GM21723 (cell line): Measurements from ENCODE around the gene TENM4.

Experiments
- ATAC-seq: cut with Tn5 transposase; IDR thresholded peaks from one replicate; pipeline ENCODE4 v1.9.1; 2021; ENCODE audit warnings: mild to moderate bottlenecking, moderate library complexity; ENCODE audit not compliant: unreplicated experiment

TENM4 gene

GRCh38 chr11:78698612-78699011 lies 742.2 kb downstream of the TENM4 start:
- no peak for ATAC-seq

GRCh38 chr11:78696177-78696576 lies 744.7 kb downstream of the TENM4 start:
- no peak for ATAC-seq

DNA sequence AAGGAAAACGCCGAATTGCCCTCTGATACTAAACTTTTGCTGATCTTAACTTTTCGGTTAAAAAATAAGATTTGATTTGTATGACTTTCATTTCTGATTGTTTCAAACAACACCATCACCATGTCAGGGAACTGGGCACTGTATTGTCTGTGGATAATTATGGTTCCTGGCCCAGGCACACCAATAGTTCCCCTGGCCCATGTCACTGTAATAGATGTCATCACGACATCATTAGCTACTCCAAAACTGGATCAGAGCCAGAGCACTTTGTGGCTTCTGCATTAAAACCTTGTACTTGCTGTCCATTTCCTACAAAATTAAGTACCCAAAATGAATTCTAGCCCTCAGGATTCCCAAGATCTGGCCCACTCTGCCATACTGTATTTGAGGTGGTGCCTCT lies 746.7 kb downstream of the TENM4 start:
- ATAC-seq: no peak

DNA sequence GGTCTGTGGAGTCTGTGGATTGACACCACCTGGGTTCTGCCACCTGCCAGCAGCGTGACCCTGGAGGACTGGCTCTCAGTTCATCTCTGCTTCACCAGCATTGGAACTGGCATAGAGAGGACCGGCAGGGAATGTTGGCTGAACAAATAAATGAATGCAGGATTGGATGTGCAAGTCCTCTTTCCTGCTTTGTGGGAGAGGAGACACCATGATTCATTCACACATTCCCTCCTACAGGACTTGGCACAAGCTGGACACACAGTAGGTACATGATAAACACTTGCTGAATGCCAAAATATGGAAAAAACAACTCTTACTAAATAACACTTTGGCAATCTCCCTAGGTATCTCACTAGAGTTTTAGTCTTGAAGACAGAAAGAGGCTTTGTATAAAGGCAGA lies 749.6 kb downstream of the TENM4 start:
- ATAC-seq: no peak

- ATAC-seq: no peak
Observed at GRCh38 chr11:78690352-78690987, 750.4 kb downstream of the TENM4 start.

GRCh38 chr11:78689585-78690153 lies 751.2 kb downstream of the TENM4 start:
- no peak for ATAC-seq

DNA sequence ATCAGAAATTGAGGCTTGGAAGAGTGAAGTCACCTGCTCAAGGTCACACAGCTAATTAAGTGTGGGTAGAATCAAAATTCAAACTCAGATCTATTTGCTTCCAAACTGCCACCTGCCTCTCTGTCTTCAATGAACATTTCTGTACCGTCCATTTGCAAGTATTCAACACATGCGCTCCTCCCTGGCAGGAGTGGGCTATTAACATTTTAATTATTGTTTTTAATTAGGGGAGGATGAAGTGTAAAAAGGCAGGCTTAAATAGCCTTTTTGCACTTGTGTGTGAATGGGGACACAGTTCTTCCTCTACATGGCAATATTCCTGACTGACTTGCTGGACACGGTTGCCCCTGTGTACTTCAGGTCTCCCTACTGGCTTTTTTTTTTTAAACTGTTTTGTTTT lies 751.7 kb downstream of the TENM4 start:
- no peak for ATAC-seq

DNA sequence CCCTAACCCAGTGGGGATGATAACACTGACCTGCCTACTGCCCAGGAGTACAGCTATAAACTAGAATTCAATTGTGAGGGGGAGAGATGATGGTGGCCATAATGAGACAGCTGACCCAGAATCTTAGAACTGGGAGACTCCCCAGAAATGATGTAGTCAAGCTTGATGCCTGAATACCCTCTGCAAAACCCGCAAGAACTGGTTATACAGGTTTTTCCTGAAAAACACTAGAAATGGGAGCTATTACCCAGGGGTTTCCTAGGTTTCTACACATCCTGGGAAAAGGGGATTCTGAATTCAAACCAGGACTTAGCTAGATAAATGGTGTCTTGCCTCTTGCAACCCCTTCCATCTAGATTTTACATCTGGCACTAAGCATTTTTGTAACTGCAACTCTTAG lies 752.4 kb downstream of the TENM4 start:
- no peak for ATAC-seq

- ATAC-seq: no peak
Observed at GRCh38 chr11:78685156-78685555, 755.7 kb downstream of the TENM4 start.

DNA sequence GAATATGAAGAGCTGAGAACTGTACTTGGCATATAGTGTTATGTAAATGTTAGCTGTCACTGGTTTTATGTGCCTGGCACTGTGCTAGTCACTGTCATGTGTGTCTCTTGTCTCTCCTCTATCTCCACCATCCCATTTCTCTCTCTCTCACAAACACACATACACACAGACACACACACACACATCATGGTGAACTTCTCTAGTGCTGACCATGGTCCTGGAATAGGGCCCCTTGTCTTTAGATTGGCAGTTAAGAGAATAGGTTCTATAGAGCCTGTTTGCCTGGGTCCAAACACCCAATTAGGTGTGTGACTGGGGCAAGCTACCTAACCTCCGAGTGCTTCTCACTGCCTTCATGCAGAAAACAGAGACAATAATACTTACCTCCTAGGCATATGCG lies 756.5 kb downstream of the TENM4 start:
- ATAC-seq: no peak

- no peak for ATAC-seq
Observed at GRCh38 chr11:78683774-78684173, 757.1 kb downstream of the TENM4 start.

GRCh38 chr11:78676026-78676557 lies 764.7 kb downstream of the TENM4 start:
- no peak for ATAC-seq

GRCh38 chr11:78672850-78673620 lies 767.8 kb downstream of the TENM4 start:
- ATAC-seq: no peak

DNA sequence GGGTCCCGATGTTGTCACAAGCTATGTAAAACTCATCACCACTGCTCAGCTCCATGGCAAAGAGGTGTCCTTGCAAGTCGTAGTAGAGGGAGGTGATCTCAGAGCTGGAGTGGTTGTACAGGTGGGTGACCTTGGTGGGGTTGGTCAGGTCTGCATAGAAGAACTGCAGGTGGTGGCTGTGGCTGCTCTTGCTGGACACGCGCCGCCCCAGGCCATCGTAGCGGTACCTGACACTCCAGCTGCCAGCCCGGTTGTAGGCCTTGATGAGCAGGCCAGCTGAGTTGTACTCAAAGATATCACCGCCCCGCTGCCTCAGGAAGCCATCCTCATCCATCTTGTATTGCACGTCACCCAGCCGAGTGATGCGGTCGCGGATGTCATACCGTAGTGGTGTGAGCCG lies 771.6 kb downstream of the TENM4 start:
- ATAC-seq: no peak

DNA sequence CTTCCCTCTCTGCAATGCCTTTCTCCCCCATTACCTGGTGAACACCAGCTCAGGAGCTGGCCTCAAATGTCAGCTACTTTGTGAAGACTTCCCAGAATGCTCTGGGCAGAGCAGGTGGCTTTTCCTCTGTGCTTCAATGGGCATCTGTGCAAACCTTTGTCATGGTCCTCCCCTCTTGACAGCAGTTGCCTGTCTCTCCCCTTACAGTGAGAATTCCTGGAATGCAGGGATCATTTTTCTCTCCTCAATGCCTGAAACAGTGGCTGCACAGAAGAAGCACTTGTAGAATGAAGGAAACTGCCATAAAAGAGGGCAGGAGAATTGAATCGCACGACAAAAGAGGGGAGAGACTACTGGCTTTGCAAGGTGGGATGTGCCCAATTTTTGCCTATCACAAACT lies 773.4 kb downstream of the TENM4 start:
- no peak for ATAC-seq

DNA sequence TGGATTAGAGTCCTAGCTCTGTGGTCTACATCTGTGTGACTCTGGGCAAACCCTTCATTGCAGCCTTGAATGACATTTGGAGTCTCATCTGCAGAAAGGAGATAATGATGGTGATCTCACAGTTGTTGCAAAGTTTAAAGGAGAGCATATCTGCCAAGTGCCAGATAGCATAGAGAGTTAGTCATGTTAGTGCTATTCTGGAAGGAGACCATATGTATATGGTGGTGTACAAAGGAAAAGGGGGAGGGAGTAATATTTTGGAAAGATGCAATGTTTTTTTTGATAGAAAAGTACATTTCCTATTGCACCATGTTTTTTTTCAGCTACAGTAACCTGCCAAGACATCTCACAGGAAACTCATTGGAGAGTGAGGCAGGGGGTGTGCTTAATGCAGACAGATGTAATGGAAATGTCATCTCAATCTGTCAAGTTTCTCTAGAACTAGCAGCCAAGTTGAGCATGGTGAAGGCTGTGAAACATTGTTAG lies 774.1 kb downstream of the TENM4 start:
- ATAC-seq: no peak

DNA sequence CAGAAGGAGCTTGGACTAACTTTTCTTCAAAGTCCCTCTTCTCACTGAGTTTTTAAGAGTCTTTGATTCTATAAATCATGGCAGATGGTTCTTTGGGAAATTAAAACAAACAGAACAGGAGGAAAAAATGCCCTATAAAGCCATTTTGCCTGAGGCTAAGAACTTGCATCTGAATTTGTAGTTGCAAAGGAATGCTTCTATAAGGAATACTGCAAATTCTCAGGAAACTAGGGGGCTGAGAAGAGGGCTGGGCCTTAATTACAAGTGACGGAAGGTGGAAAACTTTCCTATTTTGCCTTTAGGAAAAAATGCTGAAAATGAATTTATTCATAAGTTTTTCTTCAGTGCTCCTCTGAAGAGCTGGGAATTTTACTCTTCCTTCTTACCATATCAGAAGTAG lies 776.2 kb downstream of the TENM4 start:
- ATAC-seq: no peak

GRCh38 chr11:78662811-78663210 lies 778.0 kb downstream of the TENM4 start:
- ATAC-seq: no peak

GRCh38 chr11:78660471-78660870 lies 780.4 kb downstream of the TENM4 start:
- no peak for ATAC-seq

DNA sequence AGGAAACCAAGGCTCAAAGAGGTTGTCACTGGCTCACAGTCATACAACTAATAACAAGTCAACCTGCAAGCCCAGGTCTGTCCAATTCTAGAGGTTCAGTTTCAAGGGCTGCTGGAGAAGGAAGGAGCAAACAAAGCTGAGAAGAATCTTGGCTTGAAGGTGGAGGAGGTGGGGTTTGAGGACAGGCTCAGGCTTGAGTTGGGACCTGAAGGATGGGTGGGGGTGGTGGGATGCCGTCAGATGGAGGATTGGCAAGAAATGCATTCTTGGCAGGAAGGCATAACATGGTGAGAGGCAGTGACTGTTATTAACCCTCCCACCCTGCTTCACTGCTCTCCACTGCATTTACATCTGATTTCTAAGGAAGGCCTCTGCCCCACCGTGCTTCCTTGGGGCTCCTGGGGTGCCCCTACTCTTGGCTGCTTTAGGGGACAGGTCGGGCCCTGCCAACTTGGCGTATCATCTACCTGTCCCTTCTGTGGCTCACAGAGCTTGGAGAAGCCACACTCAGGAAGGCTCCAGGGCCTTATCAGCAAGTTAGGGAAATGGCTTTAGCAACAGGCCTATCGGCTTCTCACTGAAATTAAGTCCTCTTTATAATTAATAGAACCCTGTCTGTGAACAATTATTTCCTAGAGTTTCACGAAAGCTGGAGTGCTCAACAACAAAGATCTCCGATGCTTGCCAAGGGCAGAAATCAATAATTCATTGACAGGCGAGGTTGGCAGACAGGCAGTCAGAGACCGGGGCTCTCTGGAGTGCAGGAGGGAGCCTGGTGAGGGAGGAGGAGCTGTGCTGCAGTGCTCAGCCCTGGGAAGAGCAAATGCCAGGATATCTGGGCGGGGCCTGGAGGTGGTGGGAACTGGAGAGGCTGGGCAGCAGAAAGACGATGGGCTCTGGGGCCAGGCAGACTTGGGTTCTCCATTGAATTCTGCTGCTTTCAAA lies 781.2 kb downstream of the TENM4 start:
- ATAC-seq: no peak
